ENCODE measurements around the gene KCTD5. TPM values are rescaled to one million over a fixed set of nuclear protein-coding genes. Genes with fewer than 3 reads are reported as not detected.

KCTD5 gene
- total RNA-seq, 6 experiments from 2014 or later = 27.1 to 30.9 (median 28.8) TPM

- Mint-ChIP-seq H3K27ac (no peak overlapping the region), H3K9me3 (no peaks in the 10 kb centered on the region), H3K36me3 (ENCODE audit: low read depth) (no peaks in the 10 kb centered on the region), H3K27me3 (ENCODE audit: insufficient read depth) (peaks cover 7% of the 10 kb centered on the region), H3K4me3 (no peak overlapping the region), H3K4me1 (ENCODE audit: low read depth) (no peaks in the 10 kb centered on the region)
- TF ChIP-seq CTCF (IDR thresholded peaks at IDR 0.05) = no peak
- no peak for DNase-seq
Measured at GRCh38 chr16:2715519-2715918, 33.2 kb downstream of the KCTD5 start.

- no peak for DNase-seq
- H3K4me3 Mint-ChIP-seq = no peak overlapping the region
- H3K27me3 Mint-ChIP-seq (ENCODE audit: insufficient read depth) = peaks cover 6% of the 10 kb centered on the region
- no peak for TF ChIP-seq CTCF (IDR thresholded peaks at IDR 0.05)
- H3K4me1 Mint-ChIP-seq (ENCODE audit: low read depth) = no peaks in the 10 kb centered on the region
- H3K27ac Mint-ChIP-seq = no peak overlapping the region
- no peaks in the 10 kb centered on the region for H3K36me3 Mint-ChIP-seq (ENCODE audit: low read depth)
- no peaks in the 10 kb centered on the region for H3K9me3 Mint-ChIP-seq
Measured at GRCh38 chr16:2715966-2716885, 33.9 kb downstream of the KCTD5 start.

GRCh38 chr16:2716948-2717347 is 34.6 kb downstream of the KCTD5 start:
- H3K9me3 Mint-ChIP-seq = no peaks in the 10 kb centered on the region
- no peak overlapping the region for H3K27ac Mint-ChIP-seq
- no peak for TF ChIP-seq CTCF (IDR thresholded peaks at IDR 0.05)
- no peaks in the 10 kb centered on the region for H3K4me1 Mint-ChIP-seq (ENCODE audit: low read depth)
- H3K27me3 Mint-ChIP-seq (ENCODE audit: insufficient read depth) = peaks cover 6% of the 10 kb centered on the region
- no peak overlapping the region for H3K4me3 Mint-ChIP-seq
- H3K36me3 Mint-ChIP-seq (ENCODE audit: low read depth) = no peaks in the 10 kb centered on the region
- DNase-seq = no peak

GRCh38 chr16:2717383-2718263 is 35.3 kb downstream of the KCTD5 start:
- H3K9me3 Mint-ChIP-seq = no peaks in the 10 kb centered on the region
- H3K27me3 Mint-ChIP-seq (ENCODE audit: insufficient read depth) = peaks cover 6% of the 10 kb centered on the region
- no peaks in the 10 kb centered on the region for H3K4me1 Mint-ChIP-seq (ENCODE audit: low read depth)
- H3K4me3 Mint-ChIP-seq = no peak overlapping the region
- TF ChIP-seq CTCF (IDR thresholded peaks at IDR 0.05) = no peak
- DNase-seq = no peak
- H3K36me3 Mint-ChIP-seq (ENCODE audit: low read depth) = no peaks in the 10 kb centered on the region
- no peak overlapping the region for H3K27ac Mint-ChIP-seq

GRCh38 chr16:2719328-2720063 is 37.2 kb downstream of the KCTD5 start:
- H3K27me3 Mint-ChIP-seq (ENCODE audit: insufficient read depth) = peaks cover 11% of the 10 kb centered on the region
- no peak overlapping the region for H3K4me3 Mint-ChIP-seq
- H3K4me1 Mint-ChIP-seq (ENCODE audit: low read depth) = peaks cover 7% of the 10 kb centered on the region
- no peaks in the 10 kb centered on the region for H3K36me3 Mint-ChIP-seq (ENCODE audit: low read depth)
- no peak for TF ChIP-seq CTCF (IDR thresholded peaks at IDR 0.05)
- H3K9me3 Mint-ChIP-seq = no peaks in the 10 kb centered on the region
- no peak for DNase-seq
- no peak overlapping the region for H3K27ac Mint-ChIP-seq
